GM19238 (cell line): ENCODE data around the gene GALNT2.
A peak's percentile ranks its signal among the peaks of the same experiment; 100 is the strongest.

Experiments used
- DNase-seq: peaks from one replicate; pipeline ENCODE4 v3.0.0; 2011; ENCODE audit warnings: low spot score; ENCODE audit not compliant: insufficient read length

The GALNT2 gene

DNA sequence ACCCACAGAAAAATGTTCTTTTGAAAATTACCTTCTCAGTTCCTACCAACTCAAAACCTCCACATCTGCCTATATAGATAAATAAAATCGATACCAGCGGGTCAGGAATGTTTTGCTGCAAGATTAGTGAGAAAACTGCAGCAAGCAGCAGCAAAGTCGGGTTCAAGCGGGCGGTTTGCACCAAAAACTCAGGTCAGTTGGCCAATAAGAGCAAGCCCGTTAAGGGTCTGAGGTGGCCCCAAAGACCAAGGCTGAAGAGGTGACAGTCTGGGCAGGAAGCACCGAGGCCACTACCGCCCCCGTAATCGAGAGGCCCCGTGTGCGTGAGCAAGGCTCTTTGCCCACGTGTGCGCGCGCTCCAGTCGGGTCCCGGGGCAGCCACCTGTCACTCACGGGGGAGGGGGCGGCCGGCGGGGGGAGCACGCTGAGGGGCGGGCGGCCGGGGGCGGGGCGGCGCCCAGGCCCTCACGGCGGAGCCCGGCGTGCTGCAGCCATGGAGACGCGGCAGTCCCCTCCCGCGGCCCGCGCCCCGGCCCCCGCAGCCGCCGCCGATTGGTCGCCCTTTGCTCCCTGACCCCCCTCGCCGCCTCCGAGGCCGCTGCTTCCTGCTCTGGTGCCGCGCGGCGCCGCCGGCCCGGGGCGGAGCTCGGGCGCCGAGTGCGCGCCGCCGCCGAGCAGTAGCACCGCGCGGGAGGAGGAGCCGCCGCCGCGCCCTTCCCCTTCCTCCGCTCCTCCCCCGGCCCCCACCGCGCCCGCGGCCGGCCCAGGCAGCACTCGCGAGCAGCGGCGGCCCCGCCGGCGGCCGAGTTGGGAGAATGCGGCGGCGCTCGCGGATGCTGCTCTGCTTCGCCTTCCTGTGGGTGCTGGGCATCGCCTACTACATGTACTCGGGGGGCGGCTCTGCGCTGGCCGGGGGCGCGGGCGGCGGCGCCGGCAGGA lies at the start of gene GALNT2:
TSS of gene GALNT2 (plus strand) at position 773 of the 939 bp plus-strand sequence. CDS start at position 816, 43 bp downstream.
- DNase-seq, result peak; percentile 98

- DNase-seq, result no peak
These were observed 46.6 kb upstream of the GALNT2 start for GRCh38 chr1:230020451-230020850.

DNA sequence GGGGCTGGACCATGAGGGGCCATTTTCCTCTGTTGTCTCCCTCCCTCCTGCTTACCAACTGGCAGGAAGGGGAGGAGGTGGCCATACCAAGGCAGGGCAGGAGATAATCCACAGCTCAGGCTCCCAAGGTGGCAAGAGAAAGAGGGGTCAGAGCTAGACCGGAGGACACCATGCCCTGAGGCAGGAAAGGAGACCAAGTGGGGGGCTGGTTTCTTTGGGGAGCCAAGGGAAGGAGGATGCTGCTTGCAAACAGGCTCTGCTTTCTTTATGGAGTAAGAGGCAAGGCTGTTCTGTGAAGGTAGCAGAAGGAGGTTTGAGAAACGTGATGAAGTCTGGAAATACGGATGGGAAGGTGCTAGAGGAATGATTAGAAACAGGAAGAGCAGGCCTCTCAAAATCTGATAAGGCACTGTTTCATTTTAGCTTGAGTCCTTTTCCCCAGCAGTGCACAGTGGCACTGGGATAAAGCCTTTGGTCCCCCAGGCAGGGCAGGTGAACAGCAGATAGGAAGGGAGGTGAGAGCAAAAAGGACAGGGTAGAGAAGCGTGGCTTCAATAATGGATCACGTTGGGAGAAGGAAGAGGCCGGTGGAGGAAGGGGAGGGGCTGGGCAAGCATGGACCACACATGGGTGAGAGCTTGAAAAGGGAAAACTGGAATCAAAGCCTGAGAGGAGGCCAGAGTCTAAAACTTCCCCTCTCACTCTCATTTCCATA lies 44.2 kb upstream of the GALNT2 start:
- DNase-seq, result no peak

GRCh38 chr1:230025686-230026085 lies 41.4 kb upstream of the GALNT2 start:
- DNase-seq, result no peak

GRCh38 chr1:230026139-230026538 lies 40.9 kb upstream of the GALNT2 start:
- no peak for DNase-seq

DNA sequence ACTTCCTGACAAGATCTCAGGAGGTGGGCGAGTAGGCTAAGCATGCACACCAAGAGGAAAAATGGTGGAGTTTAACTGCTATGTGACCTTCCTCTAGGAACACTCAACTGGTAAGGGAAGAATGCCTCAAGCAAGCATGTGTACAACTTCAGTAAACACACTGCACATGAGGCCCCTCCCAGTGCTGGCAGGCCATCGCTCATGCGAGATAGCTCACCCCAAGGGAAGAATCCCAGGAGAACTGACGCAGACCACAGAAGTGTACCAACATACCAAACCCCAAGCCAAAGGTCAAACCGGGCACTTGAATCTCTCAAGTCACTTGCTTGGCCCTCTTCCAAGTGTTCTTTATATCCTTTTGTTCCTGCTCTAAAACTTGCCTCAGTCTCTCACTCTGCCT lies 40.5 kb upstream of the GALNT2 start:
- DNase-seq, result no peak

DNA sequence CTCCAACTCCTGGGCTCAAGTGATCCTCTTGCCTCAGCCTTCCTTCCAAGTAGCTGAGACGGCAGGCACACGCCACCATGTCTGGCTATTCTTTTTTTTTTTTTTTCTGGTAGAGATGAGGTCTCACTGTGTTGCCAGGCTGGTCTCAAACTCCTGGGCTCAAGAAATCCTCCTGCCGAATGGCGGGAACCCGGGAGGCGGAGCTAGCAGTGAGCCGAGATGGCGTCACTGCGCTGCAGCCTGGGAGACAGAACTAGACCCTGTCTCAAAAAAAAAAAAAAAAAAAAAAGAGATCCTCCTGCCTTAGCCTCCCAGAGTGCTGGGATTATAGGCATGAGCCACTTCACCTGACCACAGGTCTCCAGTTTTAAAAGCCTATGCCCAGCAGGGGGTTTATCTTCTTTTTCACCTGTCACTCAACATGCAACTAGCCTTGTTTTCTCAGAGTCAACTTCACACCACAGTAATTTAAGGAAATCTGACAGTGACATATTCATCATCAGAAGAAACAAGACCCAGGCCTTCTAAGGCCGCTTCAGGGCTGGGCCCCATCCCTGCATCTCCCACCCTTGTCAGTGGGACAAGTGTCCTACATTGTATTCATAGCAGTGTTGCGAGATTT lies 38.3 kb upstream of the GALNT2 start:
- no peak for DNase-seq

- no peak for DNase-seq
These were observed 37.6 kb upstream of the GALNT2 start for GRCh38 chr1:230029244-230029941.

GRCh38 chr1:230030122-230030821 lies 36.8 kb upstream of the GALNT2 start:
- DNase-seq, result no peak

GRCh38 chr1:230031131-230031530 lies 35.9 kb upstream of the GALNT2 start:
- DNase-seq, result no peak

DNA sequence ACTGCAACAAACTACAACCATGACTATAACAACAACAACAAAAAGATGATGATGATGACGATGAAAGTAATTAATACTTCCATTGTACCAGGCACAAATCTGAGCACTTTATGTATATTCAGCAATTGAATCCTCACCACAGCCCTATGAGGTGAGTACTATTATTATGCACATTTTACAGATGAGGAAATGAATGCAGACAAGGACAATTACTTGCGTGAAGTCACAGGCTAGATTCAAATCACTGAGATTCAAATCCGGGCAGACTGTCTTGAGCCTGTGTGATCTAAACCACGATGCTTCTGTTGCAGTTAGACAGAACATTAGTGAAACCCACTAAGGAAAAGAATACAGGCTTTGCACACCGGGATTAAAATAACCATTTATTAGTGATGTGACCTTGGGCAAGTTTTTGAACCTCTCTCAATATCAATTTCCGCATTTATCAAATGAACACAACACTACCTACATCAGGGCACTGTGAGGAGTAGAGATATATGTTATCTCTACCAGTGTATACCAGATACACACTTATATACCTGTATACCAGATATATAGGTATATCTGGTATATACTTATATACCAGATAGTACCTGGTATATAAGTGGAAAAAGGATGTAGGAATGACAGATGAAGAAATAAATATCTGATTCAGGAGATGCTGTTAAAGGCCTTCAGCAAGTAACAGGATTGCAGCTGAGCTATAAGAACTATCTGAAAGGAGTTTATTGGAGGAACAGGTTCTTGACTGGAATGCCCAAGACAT lies 34.3 kb upstream of the GALNT2 start:
- DNase-seq, result no peak

- DNase-seq, result no peak
These were observed 29.8 kb upstream of the GALNT2 start for GRCh38 chr1:230037261-230037660.

DNA sequence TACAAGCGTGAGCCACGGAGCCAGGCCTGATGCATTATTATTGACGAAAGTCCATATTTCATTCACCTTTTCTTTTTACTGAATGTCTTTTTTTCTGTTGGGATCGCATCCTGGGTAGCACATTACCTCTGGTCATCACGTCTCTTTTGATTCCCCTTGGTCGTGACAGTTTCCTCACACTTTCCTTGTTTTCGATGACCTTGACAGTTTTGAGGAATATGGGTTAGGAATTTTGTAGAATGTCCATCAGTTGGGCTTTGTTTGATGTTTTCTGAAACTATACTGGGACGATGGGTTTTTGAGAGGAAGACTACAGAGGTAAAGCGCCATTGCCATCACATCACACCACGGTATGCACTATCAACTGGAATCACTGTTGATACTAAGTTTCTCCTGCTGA lies 26.6 kb upstream of the GALNT2 start:
- DNase-seq, result no peak

- DNase-seq, result no peak
These were observed 24.0 kb upstream of the GALNT2 start for GRCh38 chr1:230043081-230043480.

- no peak for DNase-seq
These were observed 22.3 kb upstream of the GALNT2 start for GRCh38 chr1:230044729-230045128.

GRCh38 chr1:230047114-230047865 lies 19.7 kb upstream of the GALNT2 start:
- DNase-seq, result no peak

DNA sequence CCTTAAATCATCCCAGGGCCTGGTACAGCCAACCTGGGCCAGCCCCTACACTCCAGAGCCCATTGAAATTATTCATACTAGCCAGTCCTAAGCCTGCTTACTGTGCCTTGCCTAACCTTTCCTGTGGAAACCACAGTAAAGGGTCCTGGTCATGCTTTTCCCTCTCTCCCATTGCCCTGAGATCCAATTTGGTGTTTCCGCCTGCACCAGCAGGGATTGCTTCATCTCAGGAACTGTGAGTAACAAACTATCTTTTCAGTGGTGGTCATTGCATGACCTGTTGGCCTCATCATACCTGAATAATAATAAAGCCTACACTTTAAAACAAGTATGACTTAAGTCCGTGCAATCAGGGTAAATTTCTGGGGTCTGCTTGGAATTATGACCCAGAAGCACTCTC lies 18.7 kb upstream of the GALNT2 start:
- DNase-seq, result no peak

DNA sequence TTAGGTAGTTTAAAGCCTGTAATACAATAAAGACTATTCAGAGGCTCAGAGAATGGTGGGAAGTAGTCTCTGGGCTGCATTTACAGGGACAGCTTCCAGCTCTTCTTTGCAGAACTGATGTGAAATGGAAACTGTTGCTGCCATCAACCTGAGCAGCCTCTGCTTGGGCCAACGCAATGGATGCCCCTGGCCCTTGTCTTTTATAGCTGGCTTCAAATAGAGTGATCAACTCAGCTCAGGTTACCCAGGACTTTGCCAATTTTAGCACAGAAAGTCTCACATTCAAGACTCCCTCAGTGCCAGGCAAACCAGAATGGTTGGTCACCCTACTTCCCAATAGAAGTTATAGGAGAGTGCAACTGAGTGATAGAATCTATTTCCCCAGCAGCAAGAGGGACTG lies 18.1 kb upstream of the GALNT2 start:
- no peak for DNase-seq

DNA sequence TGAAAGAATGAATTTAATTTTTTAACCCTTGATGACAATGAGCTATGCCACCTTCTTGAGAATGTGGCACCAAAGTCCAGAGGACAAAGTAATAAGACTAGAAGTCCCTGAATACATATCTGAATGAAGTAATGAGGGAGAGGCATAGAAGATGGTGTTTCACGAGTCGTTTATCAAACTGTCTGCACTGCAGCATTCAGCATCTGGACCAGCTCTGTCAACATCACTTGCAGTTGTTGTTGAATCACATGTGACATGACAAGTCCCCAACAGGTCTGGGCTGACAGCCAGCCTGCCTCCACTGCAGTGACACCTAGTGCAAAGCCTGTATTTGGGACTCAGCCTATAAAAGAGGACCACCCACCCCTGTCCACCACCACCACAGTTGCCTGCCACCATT lies 17.3 kb upstream of the GALNT2 start:
- DNase-seq, result no peak
